WTC11 (cell line): ENCODE results near the gene EMC6. TPM values are rescaled to one million over a fixed set of nuclear protein-coding genes. Genes with fewer than 3 reads are reported as not detected.

Experiments used
- ATAC-seq: fragments of 200-7000 bp; cut with Tn5 transposase; 2 replicates; pipeline ENCODE4 v1.10.0; 2021; ENCODE audit warnings: mild to moderate bottlenecking, moderate library complexity
- CTCF ChIA-PET: fragments of 300-600 bp; sonication (Branson Sonifier 250); formaldehyde crosslinking; loops from one replicate; lab custom pipeline; 2021; ENCODE audit warnings: antibody characterized with exemption; lab: Charles Lee
- POLR2A ChIA-PET: fragments of 350-600 bp; sonication (Branson Sonifier 250); formaldehyde crosslinking; loops from one replicate; lab custom pipeline; 2021; ENCODE audit warnings: antibody characterized with exemption; lab: Charles Lee
- DNase-seq: peaks from one replicate; pipeline ENCODE4 v3.0.0; 2021; ENCODE audit warnings: low spot score
- H3K27ac Mint-ChIP-seq: 2 replicates; pipeline ENCODE4 v1.8.0; 2021; ENCODE audit warnings: mixed read lengths
- H3K27me3 Mint-ChIP-seq: 2 replicates; pipeline ENCODE4 v1.8.0; 2021; ENCODE audit warnings: low read depth, mild to moderate bottlenecking, moderate library complexity, mixed read lengths
- H3K36me3 Mint-ChIP-seq: 2 replicates; pipeline ENCODE4 v1.8.0; 2021; ENCODE audit warnings: mixed read lengths
- H3K4me1 Mint-ChIP-seq: 2 replicates; pipeline ENCODE4 v1.8.0; 2022; ENCODE audit warnings: mixed read lengths
- H3K4me3 Mint-ChIP-seq: 2 replicates; pipeline ENCODE4 v1.8.0; 2021; ENCODE audit warnings: mild to moderate bottlenecking, moderate library complexity, mixed read lengths
- H3K9me3 Mint-ChIP-seq: 2 replicates; pipeline ENCODE4 v1.8.0; 2021; ENCODE audit warnings: mixed read lengths
- AR ChIP-seq: fragments of 250-450 bp; sonication (Bioruptor Pico); IDR thresholded peaks from 2 replicates; pipeline ENCODE4 v1.9.0; 2021; ENCODE audit warnings: mild to moderate bottlenecking
- CBFB ChIP-seq: sonication (generic); formaldehyde crosslinking; IDR thresholded peaks from 2 replicates; pipeline ENCODE4 v1.8.1; 2022; ENCODE audit warnings: mild to moderate bottlenecking, low read depth, missing genetic modification reagents
- CDX4 ChIP-seq: fragments of 250-450 bp; sonication (Bioruptor Pico); IDR thresholded peaks from 2 replicates; pipeline ENCODE4 v1.9.0; 2021; ENCODE audit warnings: moderate library complexity, mild to moderate bottlenecking, inconsistent platforms, borderline replicate concordance
- CREB1 ChIP-seq: sonication (generic); formaldehyde crosslinking; IDR thresholded peaks from 2 replicates; pipeline ENCODE4 v1.8.0; 2023; ENCODE audit warnings: mild to moderate bottlenecking, missing genetic modification reagents
- FOXP1 ChIP-seq: sonication (generic); formaldehyde crosslinking; IDR thresholded peaks from 2 replicates; pipeline ENCODE4 v1.8.0; 2022; ENCODE audit warnings: missing genetic modification reagents, mild to moderate bottlenecking, moderate library complexity, borderline replicate concordance
- FOXP4 ChIP-seq: sonication (generic); formaldehyde crosslinking; IDR thresholded peaks from 2 replicates; pipeline ENCODE4 v1.8.0; 2022; ENCODE audit warnings: mild to moderate bottlenecking, missing genetic modification reagents
- HMGXB4 ChIP-seq: sonication (generic); formaldehyde crosslinking; IDR thresholded peaks from 2 replicates; pipeline ENCODE4 v1.8.1; 2023; ENCODE audit warnings: mild to moderate bottlenecking, moderate library complexity, missing genetic modification reagents
- JAZF1 ChIP-seq: fragments of 250-450 bp; sonication (Bioruptor Pico); IDR thresholded peaks from 2 replicates; pipeline ENCODE4 v1.9.0; 2021; ENCODE audit warnings: moderate library complexity, mild to moderate bottlenecking, inconsistent platforms
- NFYB ChIP-seq: sonication (generic); formaldehyde crosslinking; conservative IDR thresholded peaks from 2 replicates; pipeline ENCODE4 v1.8.0; 2022; ENCODE audit warnings: low read depth, missing genetic modification reagents
- PRDM15 ChIP-seq: sonication (generic); formaldehyde crosslinking; IDR thresholded peaks from 2 replicates; pipeline ENCODE4 v1.8.0; 2022; ENCODE audit warnings: missing genetic modification reagents
- SMAD3 ChIP-seq: sonication (generic); formaldehyde crosslinking; IDR thresholded peaks from 2 replicates; pipeline ENCODE4 v1.8.0; 2022; ENCODE audit warnings: missing genetic modification reagents, mild to moderate bottlenecking, borderline replicate concordance
- SP1 ChIP-seq: sonication (generic); formaldehyde crosslinking; conservative IDR thresholded peaks from 2 replicates; pipeline ENCODE4 v1.8.1; 2022; ENCODE audit warnings: missing genetic modification reagents
- STAT6 ChIP-seq: sonication (generic); formaldehyde crosslinking; conservative IDR thresholded peaks from 2 replicates; pipeline ENCODE4 v1.8.1; 2023; ENCODE audit warnings: mild to moderate bottlenecking, low read depth, missing genetic modification reagents, moderate library complexity
- TCF7 ChIP-seq: sonication (generic); formaldehyde crosslinking; IDR thresholded peaks from 2 replicates; pipeline ENCODE4 v1.8.0; 2022; ENCODE audit warnings: mild to moderate bottlenecking, low read depth, missing genetic modification reagents, moderate library complexity
- TEAD1 ChIP-seq: sonication (generic); formaldehyde crosslinking; IDR thresholded peaks from 2 replicates; pipeline ENCODE4 v1.8.0; 2022; ENCODE audit warnings: mild to moderate bottlenecking, missing genetic modification reagents
- TEAD4 ChIP-seq: sonication (generic); formaldehyde crosslinking; IDR thresholded peaks from 2 replicates; pipeline ENCODE4 v1.8.0; 2022; ENCODE audit warnings: mild to moderate bottlenecking, missing genetic modification reagents
- TP53 ChIP-seq: sonication (generic); formaldehyde crosslinking; IDR thresholded peaks from 2 replicates; pipeline ENCODE4 v1.8.1; 2023; ENCODE audit warnings: mild to moderate bottlenecking, missing genetic modification reagents
- ZBTB43 ChIP-seq: sonication (generic); formaldehyde crosslinking; IDR thresholded peaks from 2 replicates; pipeline ENCODE4 v1.8.1; 2023; ENCODE audit warnings: mild to moderate bottlenecking, missing genetic modification reagents
- ZNF219 ChIP-seq: sonication (generic); formaldehyde crosslinking; IDR thresholded peaks from 2 replicates; pipeline ENCODE4 v1.8.0; 2023; ENCODE audit warnings: missing genetic modification reagents, mild to moderate bottlenecking, borderline replicate concordance
- ZNF423 ChIP-seq: fragments of 250-450 bp; sonication (Bioruptor Pico); IDR thresholded peaks from 2 replicates; pipeline ENCODE4 v2.1.2; 2022; ENCODE audit warnings: mild to moderate bottlenecking, moderate library complexity
- total RNA-seq: library from RNA; stranded (reverse); gene quantifications from 3 replicates; pipeline ENCODE4 v1.2.3, GENCODE V29; 2021

EMC6 gene
- total RNA-seq, 1 experiment from 2014 or later, result 86.0 TPM

GRCh38 chr17:3672571-3672970 lies 4.0 kb downstream of the EMC6 start:
- CTCF ChIA-PET, result interaction anchor here (3.5 kb wide), 1 partner anchor 10 kb away, joined by 30 read pairs; no protein-coding TSS in a partner anchor
- peaks cover 13% of the 10 kb centered on the region for H3K4me1 Mint-ChIP-seq
- ATAC-seq (no peak), DNase-seq (no peak)
- peaks cover 7% of the 10 kb centered on the region for H3K36me3 Mint-ChIP-seq
- no peaks in the 10 kb centered on the region for H3K27me3 Mint-ChIP-seq
- no peak overlapping the region for H3K4me3 Mint-ChIP-seq
- POLR2A ChIA-PET, result no interaction called here
- no peaks in the 10 kb centered on the region for H3K9me3 Mint-ChIP-seq
- H3K27ac Mint-ChIP-seq, result no peak overlapping the region
- no peak for TF ChIP-seq CDX4 (CRISPR knock-in tag)
- TF ChIP-seq TP53 (CRISPR knock-in tag), result no peak
- TF ChIP-seq ZNF423 (CRISPR knock-in tag), result no peak
- TF ChIP-seq FOXP4, result no peak
- TF ChIP-seq PRDM15, result no peak
- TF ChIP-seq ZBTB43 (CRISPR knock-in tag), result no peak
- no peak for TF ChIP-seq AR (CRISPR knock-in tag)
- no peak for TF ChIP-seq HMGXB4
- TF ChIP-seq TCF7 (CRISPR knock-in tag), result no peak
- no peak for TF ChIP-seq TEAD1 (CRISPR knock-in tag)
- no peak for TF ChIP-seq ZNF219 (CRISPR knock-in tag)
- TF ChIP-seq NFYB (CRISPR knock-in tag), result no peak
- no peak for TF ChIP-seq TEAD4 (CRISPR knock-in tag)
- TF ChIP-seq FOXP1, result no peak
- no peak for TF ChIP-seq CREB1 (CRISPR knock-in tag)
- no peak for TF ChIP-seq SP1 (CRISPR knock-in tag)
- no peak for TF ChIP-seq CBFB
- no peak for TF ChIP-seq JAZF1 (CRISPR knock-in tag)
- no peak for TF ChIP-seq SMAD3 (CRISPR knock-in tag)
- TF ChIP-seq STAT6 (CRISPR knock-in tag), result no peak
